ENCODE data around the gene ABI3. TPM values are rescaled to one million over a fixed set of nuclear protein-coding genes. Genes with fewer than 3 reads are reported as not detected.

The ABI3 gene, protein sequence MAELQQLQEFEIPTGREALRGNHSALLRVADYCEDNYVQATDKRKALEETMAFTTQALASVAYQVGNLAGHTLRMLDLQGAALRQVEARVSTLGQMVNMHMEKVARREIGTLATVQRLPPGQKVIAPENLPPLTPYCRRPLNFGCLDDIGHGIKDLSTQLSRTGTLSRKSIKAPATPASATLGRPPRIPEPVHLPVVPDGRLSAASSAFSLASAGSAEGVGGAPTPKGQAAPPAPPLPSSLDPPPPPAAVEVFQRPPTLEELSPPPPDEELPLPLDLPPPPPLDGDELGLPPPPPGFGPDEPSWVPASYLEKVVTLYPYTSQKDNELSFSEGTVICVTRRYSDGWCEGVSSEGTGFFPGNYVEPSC
- total RNA-seq (10 to 100 TPM; 10.8 to 23.8 TPM), polyA plus RNA-seq (ENCODE audit: insufficient read length in 6 of 6) (10 to 100 TPM in 2 of 6 donors, 1 to 10 TPM in 4; 6.5 to 10.5 (median 8.9) TPM)
- long read RNA-seq, donor 1, transcript ABI3-201 (8 exons, 2,109 nt) = major isoform, 5 of 5 reads
- long read RNA-seq, donor 1, partial matches to known transcripts = 0 of 5 reads
- long read RNA-seq, donor 1, other reads (novel, unspliced or antisense) = 0 of 5 reads
- long read RNA-seq, donor 2, partial matches to known transcripts = 0 of 5 reads
- long read RNA-seq, donor 2, other reads (novel, unspliced or antisense) = 0 of 5 reads
- long read RNA-seq, donor 3, partial matches to known transcripts = 0 of 4 reads
- long read RNA-seq, donor 3, other reads (novel, unspliced or antisense) = 0 of 4 reads
- long read RNA-seq, donor 4, transcript ABI3-201 (8 exons, 2,109 nt) = major isoform, 14 of 21 reads
- long read RNA-seq, donor 4, partial matches to known transcripts = 3 of 21 reads
- long read RNA-seq, donor 4, other reads (novel, unspliced or antisense) = 4 of 21 reads
- long read RNA-seq, donor 5, partial matches to known transcripts = 0 of 2 reads
- long read RNA-seq, donor 5, other reads (novel, unspliced or antisense) = 0 of 2 reads
- long read RNA-seq, donor 6, transcript ABI3-201 (8 exons, 2,109 nt) = major isoform, 6 of 6 reads
- long read RNA-seq, donor 6, partial matches to known transcripts = 0 of 6 reads
- long read RNA-seq, donor 6, other reads (novel, unspliced or antisense) = 0 of 6 reads
- long read RNA-seq, donor 7, partial matches to known transcripts = 0 of 3 reads
- long read RNA-seq, donor 7, other reads (novel, unspliced or antisense) = 0 of 3 reads
- long read RNA-seq, donor 8, partial matches to known transcripts = 0 of 3 reads
- long read RNA-seq, donor 8, other reads (novel, unspliced or antisense) = 0 of 3 reads
- long read RNA-seq, donor 9 = 0 reads
- long read RNA-seq, donor 10, transcript ABI3-201 (8 exons, 2,109 nt) = major isoform, 43 of 50 reads
- long read RNA-seq, donor 10, partial matches to known transcripts = 3 of 50 reads
- long read RNA-seq, donor 10, other reads (novel, unspliced or antisense) = 2 of 50 reads
- long read RNA-seq, donor 11 = 0 reads
- long read RNA-seq, donor 12, partial matches to known transcripts = 0 of 1 reads
- long read RNA-seq, donor 12, other reads (novel, unspliced or antisense) = 0 of 1 reads

DNA sequence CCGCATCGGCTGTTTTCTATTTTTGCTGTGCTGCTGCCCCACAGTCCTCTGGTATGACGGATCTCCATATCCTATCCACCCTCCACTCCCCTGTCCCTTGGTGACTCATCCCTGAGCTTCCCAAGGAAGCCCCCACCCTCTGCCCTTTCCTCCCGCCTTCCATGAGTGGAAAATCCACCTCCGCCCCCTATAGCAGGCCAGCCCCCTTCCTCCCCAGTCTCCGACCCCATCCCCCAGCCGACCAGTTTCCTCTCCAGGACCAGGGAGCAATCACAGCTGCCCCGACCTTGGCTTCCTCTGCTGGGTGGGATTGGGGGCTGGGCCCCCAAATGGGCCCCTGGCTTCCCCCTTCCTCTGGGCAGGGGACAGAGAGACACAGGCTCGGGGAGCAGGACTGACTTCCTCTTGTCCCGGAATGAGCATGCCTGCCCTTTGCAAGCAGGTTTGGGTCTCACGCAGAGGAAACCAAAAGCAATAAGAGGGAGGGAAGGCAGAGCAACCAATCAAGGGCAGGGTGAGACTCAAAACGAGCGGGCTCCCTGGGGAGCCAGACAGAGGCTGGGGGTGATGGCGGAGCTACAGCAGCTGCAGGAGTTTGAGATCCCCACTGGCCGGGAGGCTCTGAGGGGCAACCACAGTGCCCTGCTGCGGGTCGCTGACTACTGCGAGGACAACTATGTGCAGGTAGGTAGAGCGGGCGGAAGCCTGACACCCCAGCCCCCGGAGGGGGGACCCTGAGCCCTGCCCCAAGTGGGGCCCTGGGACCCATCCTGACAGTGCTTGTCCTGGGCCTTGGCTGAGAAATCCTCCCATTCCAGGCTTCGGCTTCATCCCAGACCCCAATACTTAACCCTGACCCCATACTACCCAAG lies at the start of gene ABI3, which contains the start of gene GNGT2:
Gene ABI3, plus strand, starts transcription at position 550 of the 872 bp plus-strand sequence. Its CDS starts 18 bp downstream, at position 568.
Gene GNGT2, minus strand, starts transcription at position 417 of the 872 bp plus-strand sequence. CDS start 3,152 bp downstream, outside the sequence.
- peaks cover 0 to 68% of the 10 kb centered on the region in 2 donors for H3K4me1 ChIP-seq
- H3K9me3 ChIP-seq = no peaks in the 10 kb centered on the region
- peak; percentile 46 to 77 (median 64) for DNase-seq
- peaks cover 0 to 22% of the 10 kb centered on the region in 2 donors for H3K27me3 ChIP-seq
- no peaks in the 10 kb centered on the region for H3K36me3 ChIP-seq
- peak within 1 kb of the TSS; percentile 67 to 79 for H3K27ac ChIP-seq
- ATAC-seq = peak; percentile 72
- peak within 1 kb of the TSS; percentile 13 to 56 for H3K4me3 ChIP-seq
- intact Hi-C loops (cut with DNase I) = no loop called here
- TF ChIP-seq, protein P1, sequence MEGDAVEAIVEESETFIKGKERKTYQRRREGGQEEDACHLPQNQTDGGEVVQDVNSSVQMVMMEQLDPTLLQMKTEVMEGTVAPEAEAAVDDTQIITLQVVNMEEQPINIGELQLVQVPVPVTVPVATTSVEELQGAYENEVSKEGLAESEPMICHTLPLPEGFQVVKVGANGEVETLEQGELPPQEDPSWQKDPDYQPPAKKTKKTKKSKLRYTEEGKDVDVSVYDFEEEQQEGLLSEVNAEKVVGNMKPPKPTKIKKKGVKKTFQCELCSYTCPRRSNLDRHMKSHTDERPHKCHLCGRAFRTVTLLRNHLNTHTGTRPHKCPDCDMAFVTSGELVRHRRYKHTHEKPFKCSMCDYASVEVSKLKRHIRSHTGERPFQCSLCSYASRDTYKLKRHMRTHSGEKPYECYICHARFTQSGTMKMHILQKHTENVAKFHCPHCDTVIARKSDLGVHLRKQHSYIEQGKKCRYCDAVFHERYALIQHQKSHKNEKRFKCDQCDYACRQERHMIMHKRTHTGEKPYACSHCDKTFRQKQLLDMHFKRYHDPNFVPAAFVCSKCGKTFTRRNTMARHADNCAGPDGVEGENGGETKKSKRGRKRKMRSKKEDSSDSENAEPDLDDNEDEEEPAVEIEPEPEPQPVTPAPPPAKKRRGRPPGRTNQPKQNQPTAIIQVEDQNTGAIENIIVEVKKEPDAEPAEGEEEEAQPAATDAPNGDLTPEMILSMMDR (IDR thresholded peaks at IDR 0.05) = no peak

DNA sequence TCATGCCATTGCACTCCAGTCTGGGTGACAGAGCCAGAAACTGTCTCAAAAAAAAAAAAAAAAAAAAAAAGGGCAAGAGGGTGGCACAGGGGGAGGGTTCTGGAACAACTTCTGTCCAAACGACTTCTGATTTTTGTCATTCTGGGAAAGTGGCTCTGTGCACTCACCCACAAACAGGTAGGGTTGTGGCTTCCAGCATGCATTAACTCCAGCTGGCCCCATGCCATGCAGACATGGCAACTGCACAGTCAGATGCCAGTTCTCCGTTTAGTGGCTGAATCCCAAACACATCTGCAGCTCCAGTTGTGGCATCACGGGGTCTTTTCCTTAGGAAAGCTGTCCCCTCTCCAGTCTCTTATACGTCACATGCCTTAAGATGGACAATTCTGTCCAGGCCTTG lies 47.6 kb upstream of the ABI3 start:
- Histone ChIP-seq H3K27me3 (peaks cover 0 to 62% of the 10 kb centered on the region in 2 donors), H3K27ac (no peak overlapping the region), H3K4me1 (no peaks in the 10 kb centered on the region), H3K36me3 (no peaks in the 10 kb centered on the region), H3K9me3 (no peaks in the 10 kb centered on the region), H3K4me3 (no peak overlapping the region)
- TF ChIP-seq, protein P1 (IDR thresholded peaks at IDR 0.05) = no peak
- DNase-seq (no peak), ATAC-seq (no peak)
- intact Hi-C loops (cut with DNase I) = no loop called here

DNA sequence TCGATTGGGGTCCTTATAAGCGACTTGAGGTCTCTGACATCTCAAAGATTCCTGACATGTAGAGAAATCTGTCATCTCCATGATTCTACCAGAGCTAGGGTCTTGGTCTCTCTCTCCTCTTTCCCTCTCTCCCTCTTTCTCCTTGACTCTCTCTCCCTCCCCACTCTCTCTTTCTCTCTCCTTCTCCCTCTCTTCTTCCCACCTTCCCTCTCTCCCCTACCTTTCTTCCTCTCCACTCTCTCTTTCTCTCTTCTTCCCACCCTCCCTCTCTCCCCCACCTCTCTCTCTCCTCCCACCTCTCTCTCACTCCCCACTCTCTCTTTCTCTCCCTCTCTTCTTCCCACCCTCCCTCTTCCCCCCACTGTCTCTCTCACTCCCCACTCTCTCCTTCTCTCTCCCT lies 45.4 kb upstream of the ABI3 start:
- Histone ChIP-seq H3K4me1 (no peaks in the 10 kb centered on the region), H3K27me3 (peaks cover 3 to 62% of the 10 kb centered on the region in 2 donors), H3K27ac (no peak overlapping the region), H3K9me3 (no peaks in the 10 kb centered on the region), H3K4me3 (no peak overlapping the region), H3K36me3 (no peaks in the 10 kb centered on the region)
- DNase-seq (no peak), ATAC-seq (no peak)
- intact Hi-C loops (cut with DNase I) = no loop called here
- TF ChIP-seq, protein P1 (IDR thresholded peaks at IDR 0.05) = no peak

DNA sequence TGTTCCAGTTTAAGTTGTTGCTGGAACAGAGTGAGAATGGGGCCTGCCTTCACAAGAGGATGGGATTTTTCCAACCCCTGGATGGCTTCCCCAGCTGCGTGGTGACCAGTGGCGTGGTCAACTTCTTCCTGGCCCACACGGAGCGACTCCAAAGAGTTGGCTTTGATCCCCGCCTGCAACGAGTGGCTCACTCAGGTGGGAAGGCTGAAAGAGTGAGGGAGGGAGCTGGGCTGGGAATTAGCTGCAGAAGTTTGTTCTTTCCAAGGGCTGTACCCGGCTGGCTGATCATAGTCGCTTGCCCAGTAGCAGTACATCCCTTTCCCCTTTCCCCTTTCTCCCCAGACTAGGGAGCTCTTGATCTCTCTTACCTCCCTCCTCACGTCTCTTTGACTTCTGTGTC lies 41.8 kb upstream of the ABI3 start:
- peaks cover 3 to 59% of the 10 kb centered on the region in 2 donors for H3K27me3 ChIP-seq
- H3K36me3 ChIP-seq = no peaks in the 10 kb centered on the region
- TF ChIP-seq, protein P1 (IDR thresholded peaks at IDR 0.05) = no peak
- H3K4me1 ChIP-seq = no peaks in the 10 kb centered on the region
- H3K4me3 ChIP-seq = no peak overlapping the region
- intact Hi-C loops (cut with DNase I) = no loop called here
- ATAC-seq (no peak), DNase-seq (no peak)
- H3K9me3 ChIP-seq = peaks cover 0 to 1% of the 10 kb centered on the region in 2 donors
- H3K27ac ChIP-seq = no peak overlapping the region
